M059J (cell line): Measurements from ENCODE around the gene NAA30. TPM values are rescaled to one million over a fixed set of nuclear protein-coding genes. Genes with fewer than 3 reads are reported as not detected.
"Not testable (repeated sequence)": the region's sequence is repeated elsewhere in the genome, so short reads cannot be mapped to it uniquely, and the experiment has no call there.

Experiments
- DNase-seq: peaks from one replicate; pipeline ENCODE4 v3.0.0-alpha.2; 2012; ENCODE audit warnings: low read depth
- total RNA-seq: library from RNA; depleted of rRNA; stranded (reverse); fragments of >200 nt; shearing (Covaris generic); gene quantifications from 2 replicates; pipeline ENCODE4 v1.2.3, GENCODE V29; 2014; rRNA removed

The NAA30 gene
- 12.9 and 19.1 TPM in 2 replicates for total RNA-seq

GRCh38 chr14:57390037-57390805 lies at the start of gene NAA30:
NAA30 (plus strand) TSS chr14:57390586; CDS start chr14:57390958, 372 bp downstream.
- peak; percentile 93 for DNase-seq

GRCh38 chr14:57343545-57344297 lies 46.7 kb upstream of the NAA30 start:
- DNase-seq: not testable (repeated sequence)

GRCh38 chr14:57345106-57345505 lies 45.3 kb upstream of the NAA30 start:
- no peak for DNase-seq

DNA sequence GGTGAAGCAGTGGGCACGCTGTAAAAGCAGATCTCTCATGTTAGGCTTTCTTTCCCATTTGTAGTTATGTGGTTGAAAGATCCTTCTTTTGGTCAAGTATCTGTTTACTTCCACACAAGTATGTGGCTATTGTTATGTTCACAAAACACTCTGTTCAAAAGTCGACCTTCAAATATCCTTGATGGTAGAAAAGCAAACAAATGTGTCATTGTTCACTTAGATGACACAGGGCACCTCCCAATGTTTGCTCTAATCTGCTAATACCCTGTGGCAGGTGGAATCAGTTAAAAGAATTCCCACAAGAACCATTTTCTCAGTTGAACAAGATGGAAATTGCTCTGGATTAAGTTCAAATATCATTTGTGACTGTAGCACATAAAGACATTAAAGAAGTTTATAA lies 43.6 kb upstream of the NAA30 start:
- no peak for DNase-seq

- no peak for DNase-seq
Observed at GRCh38 chr14:57352396-57353170, 37.8 kb upstream of the NAA30 start.

DNA sequence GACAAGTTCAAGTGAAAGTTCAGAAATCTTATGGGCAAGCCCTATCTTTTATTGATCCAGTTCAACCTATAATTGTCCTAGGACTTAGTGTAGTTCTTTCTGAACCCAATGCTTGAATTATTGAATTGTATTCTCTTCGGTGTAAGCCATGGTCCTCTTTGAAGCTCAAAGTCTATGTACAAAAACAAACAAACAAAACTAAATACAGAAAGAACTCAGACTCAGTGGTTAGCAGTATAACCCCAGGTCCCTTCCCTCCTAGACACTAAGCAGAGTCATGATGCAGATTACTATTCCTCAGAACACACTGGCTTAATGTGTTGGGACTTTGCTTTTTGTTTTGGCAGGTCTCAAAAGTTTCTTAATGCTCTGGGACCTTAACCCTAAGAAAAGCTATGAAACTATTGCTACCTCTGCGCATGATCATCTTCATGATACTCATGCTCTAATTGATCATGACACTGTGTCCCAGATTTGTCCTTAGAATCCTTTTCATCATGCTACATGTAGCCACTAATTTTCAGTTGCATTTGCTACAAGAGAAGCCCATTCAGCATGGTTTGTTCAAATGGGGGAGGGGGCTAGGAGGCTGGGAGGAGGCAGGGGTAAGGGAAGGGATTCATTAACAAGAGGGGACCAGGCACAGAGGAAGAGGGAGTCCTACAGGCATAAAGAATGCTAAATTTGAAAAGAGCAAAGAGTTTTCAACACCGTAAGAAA lies 35.1 kb upstream of the NAA30 start:
- no peak for DNase-seq

DNA sequence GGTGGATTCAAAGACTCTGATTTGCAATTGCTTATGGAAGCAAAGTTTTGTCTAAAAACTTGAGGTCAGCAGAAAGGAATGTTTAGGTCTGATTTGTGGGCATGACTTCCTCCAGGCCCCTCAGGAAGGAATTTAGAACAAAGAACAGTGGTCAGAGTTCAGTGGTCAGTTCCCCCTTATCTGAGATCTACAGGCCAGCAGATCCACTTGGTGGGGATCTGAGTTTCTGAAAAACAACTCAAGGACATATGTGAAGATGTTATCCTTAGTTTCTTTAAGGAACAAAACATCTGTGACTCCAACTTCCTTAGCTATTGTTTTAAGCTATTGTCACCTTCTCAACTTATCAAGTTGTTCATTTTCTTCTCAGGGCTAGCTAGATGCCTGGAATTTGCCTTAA lies 28.0 kb upstream of the NAA30 start:
- peak; percentile 55 for DNase-seq

DNA sequence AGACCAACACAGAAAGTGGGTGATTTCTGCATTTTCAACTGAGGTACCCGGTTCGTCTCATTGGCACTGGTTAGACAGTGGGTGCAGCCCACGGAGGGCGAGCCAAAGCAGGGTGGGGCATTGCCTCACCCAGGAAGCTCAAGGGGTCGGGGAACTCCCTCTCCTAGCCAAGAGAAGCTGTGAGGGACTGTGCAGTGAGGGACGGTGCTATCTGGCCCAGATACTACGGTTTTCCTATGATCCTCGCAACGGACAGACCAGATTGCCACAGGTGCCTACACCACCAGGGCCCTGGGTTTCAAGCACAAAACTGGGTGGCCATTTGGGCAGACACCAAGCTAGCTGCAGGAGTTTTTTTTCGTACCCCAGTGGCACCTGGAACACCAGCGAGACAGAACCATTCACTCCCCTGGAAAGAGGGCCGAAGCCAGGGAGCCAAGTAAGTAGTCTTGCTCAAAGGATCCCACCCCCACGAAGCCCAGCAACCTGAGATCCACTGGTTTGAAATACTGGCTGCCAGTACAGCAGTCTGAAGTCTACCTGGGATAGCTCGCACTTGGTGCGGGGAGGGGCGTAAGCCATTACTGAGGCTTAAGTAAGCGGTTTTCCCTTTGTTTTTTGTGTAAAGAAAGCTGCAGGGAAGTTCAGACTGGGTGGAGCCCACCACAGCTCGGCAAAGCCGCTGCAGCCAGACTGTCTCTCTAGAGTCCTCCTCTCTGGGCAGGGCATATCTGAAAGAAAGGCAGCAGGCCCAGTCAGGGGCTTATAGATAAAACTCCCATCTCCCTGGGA lies 25.5 kb upstream of the NAA30 start:
- DNase-seq: no peak

DNA sequence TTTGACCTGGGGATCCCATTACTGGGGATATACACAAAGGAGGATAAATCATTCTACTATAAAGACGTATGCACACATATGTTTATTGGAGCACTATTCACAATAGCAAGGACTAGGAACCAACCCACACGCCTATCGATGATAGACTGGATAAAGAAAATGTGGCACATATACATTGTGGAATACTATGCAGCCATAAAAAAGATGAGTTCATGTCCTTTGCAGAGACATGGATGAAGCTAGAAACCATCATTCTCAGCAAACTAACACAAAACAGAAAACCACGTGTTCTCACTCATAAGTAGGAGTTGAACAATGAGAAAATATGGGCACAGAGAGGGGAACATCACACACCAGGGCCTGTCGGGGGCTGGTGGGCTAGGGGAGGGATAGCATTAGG lies 20.2 kb upstream of the NAA30 start:
- not testable (repeated sequence) for DNase-seq

DNA sequence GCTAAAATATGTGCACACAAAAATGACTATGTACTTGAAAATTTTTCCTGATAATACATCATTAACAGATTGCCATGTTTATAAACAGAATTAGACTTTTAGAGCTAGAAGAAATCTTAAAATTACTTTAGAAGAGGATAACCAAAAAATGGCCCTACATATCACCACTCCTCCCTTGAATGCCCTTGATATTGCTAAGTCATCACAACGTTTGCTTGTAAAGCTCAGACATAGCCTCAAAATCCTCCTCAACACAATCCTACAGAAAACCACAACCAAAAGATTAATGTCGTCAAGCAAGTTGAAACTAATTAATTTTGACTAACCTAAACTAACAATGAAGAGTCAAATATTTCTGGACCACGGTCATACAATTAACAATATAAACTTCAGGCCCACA lies 19.4 kb upstream of the NAA30 start:
- DNase-seq: no peak

DNA sequence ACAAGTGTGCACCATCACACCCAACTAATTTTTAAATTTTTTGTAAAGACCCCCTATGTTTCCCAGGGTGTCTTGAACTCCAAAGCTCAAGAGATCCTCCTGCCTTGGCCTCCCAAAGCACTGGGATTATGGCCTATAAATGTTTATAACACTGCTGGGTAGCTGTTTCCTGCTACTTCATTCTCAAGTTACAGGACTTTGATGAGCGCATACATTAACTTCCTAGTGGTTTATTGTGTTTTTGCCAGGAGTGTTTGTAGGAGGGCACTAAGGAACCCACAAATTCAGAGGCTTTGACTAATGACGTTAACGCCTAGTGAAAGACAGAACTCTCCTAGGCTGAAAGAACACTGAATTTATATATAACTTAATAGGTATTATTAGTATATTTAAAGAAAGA lies 15.2 kb upstream of the NAA30 start:
- no peak for DNase-seq

DNA sequence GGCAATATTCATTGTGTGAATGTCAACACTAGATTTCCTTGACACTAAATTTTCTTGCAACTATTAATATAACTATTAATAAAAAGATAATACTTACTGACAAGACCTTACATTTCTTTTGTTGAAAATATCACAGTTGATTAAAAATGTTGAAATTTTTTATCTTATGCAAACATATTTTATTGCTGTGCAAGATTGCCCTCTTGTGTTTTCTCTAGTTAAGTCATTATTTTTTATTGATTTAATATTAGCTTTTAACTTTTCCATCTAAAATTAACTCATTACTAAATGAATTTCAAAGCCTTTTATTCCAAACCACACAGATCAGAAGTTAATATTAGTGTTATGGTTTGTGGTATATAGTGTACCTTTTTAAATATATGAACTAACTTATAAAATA lies 11.7 kb upstream of the NAA30 start:
- DNase-seq: no peak

GRCh38 chr14:57380935-57381334 lies 9.5 kb upstream of the NAA30 start:
- no peak for DNase-seq

DNA sequence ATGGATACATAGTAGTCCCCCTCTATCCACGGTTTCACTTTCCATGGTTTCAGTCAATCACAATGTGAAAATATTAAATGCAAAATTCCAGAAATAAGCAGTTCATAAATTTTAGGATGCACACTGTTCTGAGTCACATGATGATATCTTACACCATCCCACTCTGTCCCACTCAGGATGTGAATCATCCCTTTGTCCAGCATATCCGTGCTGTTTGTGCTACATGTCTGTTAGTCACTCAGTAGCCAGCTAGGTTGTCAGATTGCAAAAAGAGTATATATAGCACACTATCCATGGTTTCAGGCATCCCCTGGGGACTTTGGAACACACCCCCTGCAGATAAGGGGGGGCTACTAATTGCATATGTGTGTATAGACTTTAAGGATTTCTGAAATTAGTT lies 8.1 kb upstream of the NAA30 start:
- DNase-seq: peak; percentile 80

DNA sequence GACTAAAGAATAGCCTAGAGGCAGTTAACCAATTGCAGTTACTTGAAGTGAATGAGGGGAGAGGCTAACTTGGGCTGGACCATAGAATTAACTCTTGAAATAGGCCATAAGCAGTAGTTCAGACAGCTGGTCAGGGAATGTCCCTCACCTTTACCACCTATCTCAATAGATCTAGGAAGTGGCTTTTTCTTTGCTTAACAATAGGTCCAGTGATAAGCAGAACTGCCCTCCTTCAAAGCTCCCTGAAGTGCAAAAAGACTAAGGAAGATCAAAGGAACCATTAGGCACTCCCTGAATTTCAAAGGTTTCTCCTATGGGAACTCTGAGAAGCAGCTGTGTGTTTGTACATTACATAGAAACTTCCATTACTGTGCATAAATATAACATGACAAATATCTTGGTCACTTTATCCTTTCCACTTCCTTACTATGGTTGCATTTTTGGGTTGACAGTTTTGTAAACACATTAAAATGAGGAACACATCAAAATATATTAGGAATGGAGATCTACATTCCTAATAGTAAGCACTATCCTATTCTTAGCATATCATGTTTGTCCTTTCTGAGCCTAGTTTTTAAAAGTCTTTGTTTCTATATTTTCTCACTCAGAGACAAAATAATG lies 7.2 kb upstream of the NAA30 start:
- DNase-seq: no peak

DNA sequence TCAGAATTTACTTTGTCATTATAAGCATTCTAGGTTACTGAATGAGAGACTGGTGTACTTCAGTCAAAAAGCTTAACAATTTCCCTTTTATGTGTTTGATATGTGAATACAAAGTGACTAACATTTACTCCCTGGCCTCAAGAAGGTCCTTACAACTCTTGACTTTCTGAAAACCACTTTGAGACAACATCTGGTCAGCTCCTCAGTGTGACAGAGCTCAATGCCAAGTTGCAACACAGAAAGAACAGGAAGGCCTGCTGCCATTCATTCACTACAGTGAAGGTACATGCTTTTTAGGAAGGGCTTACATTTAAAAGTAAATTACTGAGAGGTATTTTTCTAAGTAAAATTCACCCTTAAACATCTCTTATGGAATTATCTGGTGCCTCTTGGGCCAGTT lies 2.3 kb upstream of the NAA30 start:
- DNase-seq: no peak

DNA sequence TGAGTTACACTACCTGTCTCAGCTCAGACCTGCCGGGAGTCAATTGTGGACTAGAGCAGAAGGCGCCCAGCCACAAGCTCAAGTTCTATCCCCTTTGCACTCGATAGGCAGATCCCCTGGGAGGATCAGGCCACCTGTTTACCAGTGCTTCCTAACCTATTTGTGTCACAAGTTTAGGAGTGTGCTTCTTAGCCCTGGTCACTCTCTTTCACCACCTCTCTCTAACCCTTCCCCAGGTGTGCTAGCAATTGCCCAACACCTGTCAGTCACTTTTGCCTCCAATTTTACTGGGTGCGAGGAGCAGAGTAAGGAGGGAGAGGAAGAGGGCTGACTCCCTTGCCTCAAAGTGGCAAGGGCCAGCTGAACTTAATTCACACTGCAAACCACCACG lies 745 bp upstream of the NAA30 start:
- no peak for DNase-seq

DNA sequence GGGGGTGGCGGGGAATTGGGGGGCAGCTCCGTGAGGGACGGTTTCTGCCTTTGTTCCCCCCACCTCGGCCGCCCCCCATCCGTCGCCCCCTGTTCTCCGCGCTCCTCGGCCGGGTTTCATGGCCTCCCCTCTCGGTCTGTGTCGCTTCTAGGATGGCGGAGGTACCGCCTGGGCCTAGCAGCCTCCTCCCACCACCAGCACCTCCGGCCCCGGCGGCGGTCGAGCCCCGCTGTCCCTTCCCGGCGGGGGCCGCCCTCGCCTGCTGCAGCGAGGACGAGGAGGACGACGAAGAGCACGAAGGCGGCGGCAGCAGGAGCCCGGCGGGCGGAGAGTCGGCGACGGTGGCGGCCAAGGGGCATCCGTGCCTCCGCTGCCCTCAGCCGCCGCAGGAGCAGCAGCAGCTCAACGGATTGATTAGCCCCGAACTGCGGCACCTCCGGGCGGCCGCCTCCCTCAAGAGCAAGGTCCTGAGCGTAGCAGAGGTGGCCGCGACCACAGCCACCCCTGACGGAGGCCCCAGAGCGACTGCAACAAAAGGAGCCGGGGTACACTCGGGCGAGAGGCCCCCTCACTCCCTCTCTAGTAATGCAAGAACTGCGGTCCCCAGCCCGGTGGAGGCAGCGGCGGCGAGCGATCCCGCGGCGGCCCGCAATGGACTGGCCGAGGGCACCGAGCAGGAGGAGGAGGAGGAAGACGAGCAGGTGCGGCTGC lies 575 bp downstream of the NAA30 start:
- DNase-seq: peak; percentile 27

DNA sequence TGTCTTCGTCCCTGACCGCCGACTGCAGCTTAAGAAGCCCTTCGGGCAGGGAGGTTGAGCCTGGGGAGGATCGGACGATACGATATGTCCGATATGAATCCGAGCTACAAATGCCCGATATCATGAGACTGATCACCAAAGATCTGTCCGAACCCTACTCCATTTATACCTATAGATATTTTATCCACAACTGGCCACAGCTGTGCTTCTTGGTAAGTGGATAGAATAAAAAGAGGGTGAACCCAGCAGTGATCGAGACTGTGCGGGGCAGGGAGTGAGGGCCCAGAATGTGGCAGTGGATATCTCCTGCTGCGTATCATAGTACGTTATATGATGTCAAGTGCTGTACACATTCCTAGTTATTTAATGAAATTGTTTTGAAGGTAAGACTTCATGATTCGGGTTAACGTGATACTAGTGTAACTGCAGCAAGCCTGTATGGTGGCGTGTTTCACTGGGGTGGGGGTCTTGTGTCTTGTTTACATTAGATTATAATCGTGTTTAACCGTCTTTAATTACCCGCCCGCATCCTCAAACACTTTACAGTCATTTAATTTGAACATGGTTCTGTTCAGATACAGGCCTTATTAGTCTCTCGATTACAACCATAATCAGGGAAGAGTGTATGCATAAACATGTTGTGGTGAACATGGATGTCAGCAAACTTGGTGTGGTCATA lies 1.3 kb downstream of the NAA30 start:
- DNase-seq: no peak
